OCI-LY1 (cell line): ENCODE results near the gene CCDC97.

Source experiments
- CTCF ChIP-seq: fragments of 200-600 bp; sonication (generic), shearing (Covaris generic); IDR thresholded peaks from 2 replicates; pipeline ENCODE4 v1.5.1; 2017; ENCODE audit warnings: mild to moderate bottlenecking, antibody characterized with exemption, low read length, moderate library complexity, mixed read lengths
- EZH2 ChIP-seq: fragments of 200-600 bp; sonication (generic), shearing (Covaris generic); IDR thresholded peaks from 2 replicates; pipeline ENCODE4 v1.8.0; 2017; ENCODE audit warnings: borderline replicate concordance, mixed run types, mild to moderate bottlenecking, antibody characterized with exemption, low read length, moderate library complexity, mixed read lengths

GRCh38 chr19:41307954-41308449, 2.0 kb upstream of the CCDC97 start:
- TF ChIP-seq CTCF (no peak), EZH2 (no peak)
